Amniotic epithelial cell (primary cell): ENCODE data around the gene XRCC3.

Experiments
- DNase-seq: peaks from one replicate; pipeline ENCODE4 v3.0.0-alpha.2; 2010; ENCODE audit warnings: low read depth

The XRCC3 gene

GRCh38 chr14:103706551-103707328 lies 8.5 kb downstream of the XRCC3 start:
- no peak for DNase-seq

GRCh38 chr14:103705504-103706284 lies 9.6 kb downstream of the XRCC3 start:
- no peak for DNase-seq

DNA sequence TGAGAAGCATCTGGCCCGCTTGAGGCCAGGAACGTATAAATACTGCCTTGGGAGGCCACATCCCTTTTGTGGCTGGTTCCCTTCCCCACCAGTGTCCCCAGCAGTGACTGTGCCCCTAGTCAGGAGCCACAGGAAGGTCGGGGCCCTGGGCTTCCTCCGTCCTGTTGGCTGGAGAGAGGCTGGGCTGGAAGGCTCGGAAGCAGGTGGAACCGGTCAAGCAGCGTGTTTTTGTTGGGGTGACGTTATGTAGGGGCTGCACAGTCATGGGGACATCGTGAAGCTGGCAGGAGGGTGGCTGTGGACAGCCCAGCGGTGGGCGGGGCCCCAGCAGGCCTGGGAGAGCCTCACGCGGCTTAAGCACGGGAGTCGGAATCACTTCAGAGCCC lies 10.1 kb downstream of the XRCC3 start:
- DNase-seq: no peak

- no peak for DNase-seq
Observed at GRCh38 chr14:103704708-103705107, 10.5 kb downstream of the XRCC3 start.

GRCh38 chr14:103703433-103704385 lies 11.5 kb downstream of the XRCC3 start:
- DNase-seq: no peak

GRCh38 chr14:103702497-103703432 lies 12.5 kb downstream of the XRCC3 start:
- no peak for DNase-seq

DNA sequence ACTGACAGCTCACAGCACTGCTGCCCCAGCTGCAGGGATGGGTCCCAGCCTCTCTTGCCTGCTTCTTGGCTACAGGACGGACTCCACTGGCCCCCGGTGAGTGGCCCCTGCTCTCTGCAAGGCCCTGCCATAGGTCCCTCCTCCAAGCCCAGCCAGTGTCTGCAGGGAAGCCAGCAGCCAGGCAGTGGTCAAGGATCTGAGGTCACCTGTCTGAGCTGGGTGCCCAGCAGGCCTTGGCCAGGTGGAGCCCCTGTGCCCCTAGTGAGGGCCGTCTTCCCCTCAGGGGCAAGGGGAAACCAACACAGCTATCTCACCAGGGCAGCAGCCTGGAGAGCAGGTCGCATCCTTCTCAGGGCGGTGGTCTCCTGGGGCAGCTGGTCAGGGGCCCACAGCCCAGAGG lies 13.2 kb downstream of the XRCC3 start:
- DNase-seq: no peak

GRCh38 chr14:103700753-103701490 lies 14.3 kb downstream of the XRCC3 start:
- no peak for DNase-seq

DNA sequence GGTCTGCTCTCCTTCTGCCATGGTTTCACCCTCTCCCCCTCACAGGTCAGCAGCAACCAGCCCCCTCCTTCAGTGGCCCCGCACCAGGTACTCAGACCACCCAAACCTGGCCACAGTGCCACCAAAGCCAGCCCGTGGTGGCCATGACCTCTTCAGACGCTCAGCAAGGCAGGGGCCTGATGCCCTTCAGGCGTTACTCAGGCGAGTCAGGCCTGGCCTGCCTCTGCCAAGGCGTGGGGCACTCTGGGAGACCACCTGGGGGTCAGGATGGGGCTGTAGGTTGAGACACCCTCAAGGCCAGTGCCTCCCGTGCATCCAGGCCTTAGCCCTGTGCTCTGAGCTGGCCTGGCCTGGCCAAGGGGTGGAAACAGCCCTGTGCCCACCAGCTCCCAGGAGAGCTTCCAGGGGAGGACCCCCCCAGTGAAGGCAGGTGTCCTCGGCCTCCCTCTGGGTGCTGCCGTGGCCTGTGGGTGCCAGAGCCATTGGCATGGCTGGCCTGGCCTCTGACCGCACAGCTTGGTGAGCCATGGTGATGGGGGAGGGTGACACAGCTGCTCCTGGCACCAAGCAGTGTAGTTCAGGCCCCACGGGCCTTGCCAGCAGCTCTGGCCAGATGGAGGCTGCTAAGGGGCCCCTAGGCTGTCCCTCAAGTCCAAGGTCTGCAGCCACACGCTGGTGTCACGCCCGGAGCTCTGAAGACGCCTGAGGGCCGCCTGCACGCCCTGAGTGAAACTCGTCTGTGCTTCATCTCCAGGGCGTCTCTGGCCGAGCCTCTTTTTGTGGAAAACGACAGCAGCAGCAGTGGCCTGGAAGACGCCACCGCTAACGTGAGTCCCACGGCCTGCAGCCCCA lies 15.1 kb downstream of the XRCC3 start:
- no peak for DNase-seq

DNA sequence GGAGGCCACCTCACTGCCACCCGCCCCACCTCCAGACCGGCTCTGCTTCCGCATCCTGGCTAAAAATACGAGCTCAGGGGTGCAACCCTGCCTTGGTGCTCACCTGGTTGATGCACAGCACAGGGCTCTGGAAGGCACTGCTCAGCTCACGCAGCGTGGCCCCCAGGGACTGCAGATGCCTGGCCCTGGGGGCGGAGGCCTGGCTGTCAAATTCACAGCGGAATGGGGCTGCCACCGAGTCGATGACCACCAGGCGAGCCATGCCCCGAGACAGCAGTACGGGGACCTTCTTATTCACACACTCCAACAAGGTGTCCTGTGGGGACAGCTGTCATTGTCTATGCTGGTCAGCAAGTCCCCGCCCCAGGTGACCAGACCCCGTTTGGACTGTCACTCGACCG lies 16.0 kb downstream of the XRCC3 start:
- no peak for DNase-seq

GRCh38 chr14:103698380-103699260 lies 16.6 kb downstream of the XRCC3 start:
- no peak for DNase-seq

DNA sequence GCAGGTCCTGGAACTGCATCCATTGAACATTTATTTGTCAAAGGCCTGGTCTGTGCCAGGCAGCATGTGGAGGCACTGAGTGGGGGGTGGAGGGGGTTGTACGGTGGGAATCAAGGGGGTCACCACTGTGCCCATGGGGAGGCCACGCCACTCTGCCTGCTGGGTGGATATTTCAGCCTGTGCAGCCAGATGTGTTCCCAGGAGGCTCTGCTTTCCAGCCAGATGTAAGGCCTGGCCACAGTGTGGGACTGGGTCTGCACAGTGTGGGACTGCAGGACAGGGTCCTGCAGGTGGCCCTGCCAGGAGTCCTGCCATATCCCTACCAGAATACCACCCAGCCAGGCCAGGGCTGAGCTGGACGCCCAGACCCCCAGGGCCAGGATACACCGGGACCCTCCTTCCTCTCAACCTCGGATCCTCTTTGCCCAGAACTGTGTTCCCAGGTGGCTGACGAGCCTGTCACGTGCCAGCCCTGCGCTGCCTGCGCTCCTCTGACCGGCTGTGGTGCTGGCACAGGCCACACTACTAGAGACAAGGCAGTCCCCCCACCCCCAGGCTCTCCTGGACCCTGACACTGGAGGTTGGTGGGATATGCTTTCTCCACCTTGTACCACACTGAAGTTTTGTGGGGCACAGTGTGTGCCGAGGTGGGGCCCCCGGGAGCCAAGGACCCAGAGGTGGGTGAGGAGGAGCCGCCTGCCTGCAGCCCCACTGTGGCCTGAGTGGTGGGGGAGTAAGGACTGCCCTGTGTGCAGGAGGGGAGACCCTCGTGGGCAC lies 17.5 kb downstream of the XRCC3 start:
- no peak for DNase-seq

- no peak for DNase-seq
Observed at GRCh38 chr14:103697206-103697602, 18.0 kb downstream of the XRCC3 start.

- peak; percentile 65 for DNase-seq
Observed at GRCh38 chr14:103696466-103697071, 18.7 kb downstream of the XRCC3 start.

- DNase-seq: no peak
Observed at GRCh38 chr14:103696070-103696402, 19.2 kb downstream of the XRCC3 start.

DNA sequence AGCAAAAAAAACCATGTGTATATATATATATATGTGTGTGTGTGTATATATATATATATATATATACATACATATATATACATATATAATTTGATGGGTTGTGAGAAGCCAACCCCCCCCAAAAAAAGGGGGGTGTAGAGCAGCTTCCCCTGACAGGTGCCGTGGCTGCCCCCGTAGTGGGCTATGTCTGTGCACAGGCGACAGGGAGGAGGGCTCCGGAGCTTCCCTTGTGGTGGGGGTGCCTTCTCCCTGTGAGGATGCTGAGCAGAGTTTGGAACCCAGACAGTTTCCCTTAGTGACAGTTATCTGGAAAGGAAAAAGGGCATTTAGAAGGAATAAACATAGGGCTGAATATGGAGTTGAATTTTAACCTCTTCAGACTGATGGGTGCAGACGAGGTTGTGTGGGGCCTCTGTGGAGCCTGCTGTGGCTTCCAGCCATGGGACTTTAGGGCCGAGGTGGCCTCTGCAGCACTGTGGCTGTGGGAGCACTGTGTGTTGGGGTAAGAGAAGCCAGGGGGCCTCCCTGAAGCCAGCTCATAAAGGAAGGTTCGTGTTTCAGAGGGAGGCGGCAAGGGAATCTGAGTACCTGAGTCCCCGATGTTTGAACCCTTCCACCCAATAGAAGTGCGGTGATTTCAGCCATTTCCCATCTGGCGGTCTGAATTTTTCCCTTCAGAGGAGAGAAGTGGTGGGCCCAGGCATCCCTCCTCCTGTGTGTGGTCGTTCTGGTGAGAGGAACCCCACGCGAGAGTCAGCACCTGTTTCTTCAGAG lies 19.8 kb downstream of the XRCC3 start:
- no peak for DNase-seq

DNA sequence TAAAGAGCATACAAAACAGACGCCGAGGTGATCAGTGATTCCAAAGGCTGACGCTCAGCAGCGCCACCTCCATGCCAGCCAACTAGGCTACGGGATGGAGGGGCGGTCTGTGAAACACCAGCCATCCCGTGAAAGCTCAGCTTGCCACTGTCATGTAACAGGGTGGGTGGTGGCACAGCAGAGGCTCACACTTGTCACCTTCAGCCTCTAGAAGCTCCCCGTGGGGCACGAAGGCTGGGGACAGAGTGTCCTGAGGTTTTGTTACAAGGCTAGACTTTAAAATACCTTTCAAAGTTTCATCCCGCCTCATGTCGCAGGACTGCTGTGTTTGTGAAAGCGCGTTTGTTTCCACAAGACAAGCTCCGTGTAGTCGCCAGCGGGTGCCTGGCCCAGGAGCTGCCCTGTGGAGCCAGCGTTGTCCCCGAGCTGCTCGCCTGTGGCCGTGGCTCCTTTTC lies 20.7 kb downstream of the XRCC3 start:
- no peak for DNase-seq
